Measurements from ENCODE around the gene GLOD5. TPM values are rescaled to one million over a fixed set of nuclear protein-coding genes. Genes with fewer than 3 reads are reported as not detected.
A peak's percentile ranks its signal among the peaks of the same experiment; 100 is the strongest.

The GLOD5 gene
- not detected in 2 replicates for polyA plus RNA-seq
- polyA minus RNA-seq, result not detected in 2 replicates

GRCh38 chrX:48761674-48762471, at the start of gene GLOD5:
TSS of gene GLOD5 (plus strand) at chrX:48761747. CDS start at chrX:48761791, 44 bp downstream.
- no peak for TF ChIP-seq EZH2 (IDR thresholded peaks at IDR 0.05; ENCODE audit: borderline replicate concordance, insufficient read depth, low read length, poor library complexity, severe bottlenecking)
- TF ChIP-seq, protein P1, sequence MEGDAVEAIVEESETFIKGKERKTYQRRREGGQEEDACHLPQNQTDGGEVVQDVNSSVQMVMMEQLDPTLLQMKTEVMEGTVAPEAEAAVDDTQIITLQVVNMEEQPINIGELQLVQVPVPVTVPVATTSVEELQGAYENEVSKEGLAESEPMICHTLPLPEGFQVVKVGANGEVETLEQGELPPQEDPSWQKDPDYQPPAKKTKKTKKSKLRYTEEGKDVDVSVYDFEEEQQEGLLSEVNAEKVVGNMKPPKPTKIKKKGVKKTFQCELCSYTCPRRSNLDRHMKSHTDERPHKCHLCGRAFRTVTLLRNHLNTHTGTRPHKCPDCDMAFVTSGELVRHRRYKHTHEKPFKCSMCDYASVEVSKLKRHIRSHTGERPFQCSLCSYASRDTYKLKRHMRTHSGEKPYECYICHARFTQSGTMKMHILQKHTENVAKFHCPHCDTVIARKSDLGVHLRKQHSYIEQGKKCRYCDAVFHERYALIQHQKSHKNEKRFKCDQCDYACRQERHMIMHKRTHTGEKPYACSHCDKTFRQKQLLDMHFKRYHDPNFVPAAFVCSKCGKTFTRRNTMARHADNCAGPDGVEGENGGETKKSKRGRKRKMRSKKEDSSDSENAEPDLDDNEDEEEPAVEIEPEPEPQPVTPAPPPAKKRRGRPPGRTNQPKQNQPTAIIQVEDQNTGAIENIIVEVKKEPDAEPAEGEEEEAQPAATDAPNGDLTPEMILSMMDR (IDR thresholded peaks at IDR 0.05; ENCODE audit: poor library complexity, severe bottlenecking), result peak; percentile 36
- TF ChIP-seq SMC3 (conservative IDR thresholded peaks at IDR 0.05; ENCODE audit: poor library complexity), result peak; percentile 40
- no peak for TF ChIP-seq TAF1 (IDR thresholded peaks at IDR 0.05; ENCODE audit: low read depth)
- peak; percentile 52 for TF ChIP-seq RAD21 (conservative IDR thresholded peaks at IDR 0.05)
- TF ChIP-seq, protein P2, sequence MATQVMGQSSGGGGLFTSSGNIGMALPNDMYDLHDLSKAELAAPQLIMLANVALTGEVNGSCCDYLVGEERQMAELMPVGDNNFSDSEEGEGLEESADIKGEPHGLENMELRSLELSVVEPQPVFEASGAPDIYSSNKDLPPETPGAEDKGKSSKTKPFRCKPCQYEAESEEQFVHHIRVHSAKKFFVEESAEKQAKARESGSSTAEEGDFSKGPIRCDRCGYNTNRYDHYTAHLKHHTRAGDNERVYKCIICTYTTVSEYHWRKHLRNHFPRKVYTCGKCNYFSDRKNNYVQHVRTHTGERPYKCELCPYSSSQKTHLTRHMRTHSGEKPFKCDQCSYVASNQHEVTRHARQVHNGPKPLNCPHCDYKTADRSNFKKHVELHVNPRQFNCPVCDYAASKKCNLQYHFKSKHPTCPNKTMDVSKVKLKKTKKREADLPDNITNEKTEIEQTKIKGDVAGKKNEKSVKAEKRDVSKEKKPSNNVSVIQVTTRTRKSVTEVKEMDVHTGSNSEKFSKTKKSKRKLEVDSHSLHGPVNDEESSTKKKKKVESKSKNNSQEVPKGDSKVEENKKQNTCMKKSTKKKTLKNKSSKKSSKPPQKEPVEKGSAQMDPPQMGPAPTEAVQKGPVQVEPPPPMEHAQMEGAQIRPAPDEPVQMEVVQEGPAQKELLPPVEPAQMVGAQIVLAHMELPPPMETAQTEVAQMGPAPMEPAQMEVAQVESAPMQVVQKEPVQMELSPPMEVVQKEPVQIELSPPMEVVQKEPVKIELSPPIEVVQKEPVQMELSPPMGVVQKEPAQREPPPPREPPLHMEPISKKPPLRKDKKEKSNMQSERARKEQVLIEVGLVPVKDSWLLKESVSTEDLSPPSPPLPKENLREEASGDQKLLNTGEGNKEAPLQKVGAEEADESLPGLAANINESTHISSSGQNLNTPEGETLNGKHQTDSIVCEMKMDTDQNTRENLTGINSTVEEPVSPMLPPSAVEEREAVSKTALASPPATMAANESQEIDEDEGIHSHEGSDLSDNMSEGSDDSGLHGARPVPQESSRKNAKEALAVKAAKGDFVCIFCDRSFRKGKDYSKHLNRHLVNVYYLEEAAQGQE (IDR thresholded peaks at IDR 0.05; ENCODE audit: borderline replicate concordance), result no peak
- no peak for TF ChIP-seq EP300 (conservative IDR thresholded peaks at IDR 0.05; ENCODE audit: poor library complexity, severe bottlenecking)
- TF ChIP-seq MXI1 (conservative IDR thresholded peaks at IDR 0.05; ENCODE audit: poor library complexity, severe bottlenecking), result no peak
- TF ChIP-seq POLR2AphosphoS5 (IDR thresholded peaks at IDR 0.05), result no peak
- no peaks in the 10 kb centered on the region for H3K79me2 ChIP-seq (replicated peaks; ENCODE audit: insufficient read depth, low read length)
- no peak within 1 kb of the TSS for H3K4me3 ChIP-seq (ENCODE audit: low read length)
- H3K4me2 ChIP-seq (ENCODE audit: low read length), result no peak within 1 kb of the TSS
- H2AFZ ChIP-seq (ENCODE audit: low read depth, low read length), result no peak within 1 kb of the TSS
- no peaks in the 10 kb centered on the region for H3K9me3 ChIP-seq (ENCODE audit: low read length)
- no peaks in the 10 kb centered on the region for H3F3A ChIP-seq (ENCODE audit: insufficient read depth, low read length, poor library complexity, severe bottlenecking)
- H3K36me3 ChIP-seq (ENCODE audit: insufficient read depth, low read length), result no peaks in the 10 kb centered on the region
- no peak within 1 kb of the TSS for H3K27ac ChIP-seq (ENCODE audit: low read length)
- H4K20me1 ChIP-seq (ENCODE audit: insufficient read depth), result no peaks in the 10 kb centered on the region
- no peak within 1 kb of the TSS for H3K9ac ChIP-seq (ENCODE audit: low read length)
- no peaks in the 10 kb centered on the region for H3K9me2 ChIP-seq (ENCODE audit: insufficient read depth, low read length)
- no peaks in the 10 kb centered on the region for H3K27me3 ChIP-seq (ENCODE audit: insufficient read depth, low read depth, low read length)

- H3K27ac ChIP-seq (ENCODE audit: low read length), result no peak overlapping the region
- no peak overlapping the region for H3K4me3 ChIP-seq (ENCODE audit: low read length)
- no peak overlapping the region for H3K4me2 ChIP-seq (ENCODE audit: low read length)
- no peaks in the 10 kb centered on the region for H3K36me3 ChIP-seq (ENCODE audit: insufficient read depth, low read length)
- H3F3A ChIP-seq (ENCODE audit: insufficient read depth, low read length, poor library complexity, severe bottlenecking), result no peaks in the 10 kb centered on the region
- no peaks in the 10 kb centered on the region for H3K79me2 ChIP-seq (replicated peaks; ENCODE audit: insufficient read depth, low read length)
- H2AFZ ChIP-seq (ENCODE audit: low read depth, low read length), result no peak overlapping the region
- H3K9ac ChIP-seq (ENCODE audit: low read length), result no peak overlapping the region
- no peaks in the 10 kb centered on the region for H3K9me3 ChIP-seq (ENCODE audit: low read length)
- H3K27me3 ChIP-seq (ENCODE audit: insufficient read depth, low read depth, low read length), result no peaks in the 10 kb centered on the region
- no peaks in the 10 kb centered on the region for H3K9me2 ChIP-seq (ENCODE audit: insufficient read depth, low read length)
- no peaks in the 10 kb centered on the region for H4K20me1 ChIP-seq (ENCODE audit: insufficient read depth)
- TF ChIP-seq RAD21 (conservative IDR thresholded peaks at IDR 0.05) (no peak), POLR2AphosphoS5 (IDR thresholded peaks at IDR 0.05) (no peak), EP300 (conservative IDR thresholded peaks at IDR 0.05; ENCODE audit: poor library complexity, severe bottlenecking) (no peak), EZH2 (IDR thresholded peaks at IDR 0.05; ENCODE audit: borderline replicate concordance, insufficient read depth, low read length, poor library complexity, severe bottlenecking) (no peak), SMC3 (conservative IDR thresholded peaks at IDR 0.05; ENCODE audit: poor library complexity) (no peak), MXI1 (conservative IDR thresholded peaks at IDR 0.05; ENCODE audit: poor library complexity, severe bottlenecking) (no peak), TAF1 (IDR thresholded peaks at IDR 0.05; ENCODE audit: low read depth) (no peak)
- TF ChIP-seq, protein P2 (IDR thresholded peaks at IDR 0.05; ENCODE audit: borderline replicate concordance), result no peak
- TF ChIP-seq, protein P1 (IDR thresholded peaks at IDR 0.05; ENCODE audit: poor library complexity, severe bottlenecking), result no peak
Observed at GRCh38 chrX:48711929-48712505, 49.5 kb upstream of the GLOD5 start.

All from neural cell (in vitro differentiated cells).